Central memory CD8-positive, alpha-beta T cell (primary cell): ENCODE results near the gene RASAL2.

ENCODE experiments used
- ATAC-seq: fragments of 150-1000 bp; cut with Tn5 transposase; replicated peaks from 2 replicates; pipeline ENCODE4 v1.10.0; 2022; ENCODE audit warnings: mild to moderate bottlenecking, moderate FRiP score, moderate number of reproducible peaks; ENCODE audit not compliant: poor library complexity, severe bottlenecking; ENCODE audit errors: extremely low read depth
- DNase-seq, 2 donors: peaks; one replicate each; pipeline ENCODE4 v3.0.0; 2021; ENCODE audit warnings: low spot score in 2 of 2
- H3K27ac Mint-ChIP-seq: one replicate; pipeline ENCODE4 v1.8.0; 2022; ENCODE audit warnings: low read depth, mild to moderate bottlenecking, moderate library complexity, mixed read lengths
- H3K27me3 Mint-ChIP-seq: one replicate; pipeline ENCODE4 v1.8.0; 2022; ENCODE audit warnings: mixed read lengths
- H3K36me3 Mint-ChIP-seq: one replicate; pipeline ENCODE4 v1.8.0; 2022; ENCODE audit warnings: mild to moderate bottlenecking, moderate library complexity, mixed read lengths; ENCODE audit not compliant: insufficient read depth
- H3K4me1 Mint-ChIP-seq: one replicate; pipeline ENCODE4 v1.8.0; 2022; ENCODE audit warnings: mixed read lengths
- H3K4me3 Mint-ChIP-seq: one replicate; pipeline ENCODE4 v1.8.0; 2022; ENCODE audit warnings: mild to moderate bottlenecking, moderate library complexity, mixed read lengths
- H3K9me3 Mint-ChIP-seq: one replicate; pipeline ENCODE4 v1.8.0; 2022; ENCODE audit warnings: mixed read lengths

Gene RASAL2

DNA sequence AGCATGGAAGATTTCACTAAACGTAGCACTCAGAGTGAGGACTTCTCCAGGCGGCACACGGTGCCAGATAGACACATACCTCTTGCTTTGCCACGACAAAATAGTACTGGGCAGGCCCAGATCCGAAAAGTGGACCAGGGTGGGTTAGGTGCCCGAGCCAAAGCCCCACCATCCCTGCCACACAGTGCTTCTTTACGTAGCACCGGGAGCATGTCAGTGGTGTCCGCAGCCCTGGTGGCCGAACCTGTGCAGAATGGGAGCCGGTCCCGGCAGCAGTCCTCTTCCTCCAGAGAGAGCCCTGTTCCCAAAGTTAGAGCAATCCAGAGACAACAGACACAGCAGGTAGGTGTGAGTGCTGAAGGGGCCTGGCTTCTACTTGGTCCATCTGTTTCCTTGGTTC lies 364.3 kb downstream of the RASAL2 start:
- Mint-ChIP-seq H3K4me1 (no peaks in the 10 kb centered on the region), H3K27me3 (peaks cover 8% of the 10 kb centered on the region), H3K27ac (no peak overlapping the region), H3K4me3 (no peak overlapping the region), H3K36me3 (no peaks in the 10 kb centered on the region), H3K9me3 (no peaks in the 10 kb centered on the region)
- no peak for DNase-seq
- no peak for ATAC-seq

- no peaks in the 10 kb centered on the region for H3K9me3 Mint-ChIP-seq
- no peak overlapping the region for H3K27ac Mint-ChIP-seq
- H3K27me3 Mint-ChIP-seq = peaks cover 19% of the 10 kb centered on the region
- no peaks in the 10 kb centered on the region for H3K4me1 Mint-ChIP-seq
- DNase-seq (no peak), ATAC-seq (no peak)
- H3K4me3 Mint-ChIP-seq = no peak overlapping the region
- H3K36me3 Mint-ChIP-seq = no peaks in the 10 kb centered on the region
Measured at GRCh38 chr1:178461104-178461503, 367.2 kb downstream of the RASAL2 start.

DNA sequence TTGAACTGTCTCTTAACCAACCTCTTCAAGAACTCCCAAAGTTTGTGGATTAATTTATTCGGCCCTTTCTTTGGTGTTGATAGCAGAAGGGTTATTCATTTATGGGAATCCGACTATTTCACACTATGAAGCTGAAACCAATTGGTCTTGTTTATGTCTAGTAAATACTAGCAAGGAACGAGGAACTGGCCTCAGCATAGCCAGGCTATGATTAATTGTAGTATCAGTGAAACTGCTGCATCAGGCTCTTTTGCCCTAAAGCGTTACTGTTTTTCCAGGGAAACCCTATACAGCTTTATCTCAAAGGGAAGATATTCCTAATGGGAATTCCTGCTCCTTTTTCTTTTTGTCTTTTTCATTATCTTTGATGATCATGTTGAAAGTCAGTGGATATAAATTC lies 367.8 kb downstream of the RASAL2 start:
- no peaks in the 10 kb centered on the region for H3K36me3 Mint-ChIP-seq
- DNase-seq = no peak
- no peak overlapping the region for H3K4me3 Mint-ChIP-seq
- peaks cover 19% of the 10 kb centered on the region for H3K27me3 Mint-ChIP-seq
- no peaks in the 10 kb centered on the region for H3K9me3 Mint-ChIP-seq
- H3K27ac Mint-ChIP-seq = no peak overlapping the region
- ATAC-seq = no peak
- H3K4me1 Mint-ChIP-seq = no peaks in the 10 kb centered on the region

DNA sequence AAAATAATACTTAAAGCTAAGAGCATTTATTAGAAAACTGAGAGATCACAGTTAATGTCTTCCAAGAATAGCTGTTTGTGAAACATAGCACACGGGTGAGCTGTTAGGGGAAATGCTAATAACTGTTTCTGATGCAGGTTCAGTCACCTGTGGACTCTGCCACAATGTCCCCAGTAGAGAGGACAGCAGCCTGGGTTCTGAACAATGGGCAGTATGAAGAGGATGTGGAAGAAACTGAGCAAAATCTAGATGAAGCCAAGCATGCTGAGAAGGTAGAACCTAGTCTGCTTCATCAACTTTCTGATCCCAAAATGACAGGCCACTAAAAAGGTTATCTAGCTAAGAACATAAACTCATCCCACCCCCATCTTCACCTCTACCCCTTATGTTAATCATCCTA lies 370.2 kb downstream of the RASAL2 start:
- Mint-ChIP-seq H3K9me3 (no peaks in the 10 kb centered on the region), H3K4me3 (no peak overlapping the region), H3K36me3 (no peaks in the 10 kb centered on the region), H3K27me3 (peaks cover 29% of the 10 kb centered on the region), H3K27ac (no peak overlapping the region), H3K4me1 (no peaks in the 10 kb centered on the region)
- DNase-seq (no peak), ATAC-seq (no peak)

- no peaks in the 10 kb centered on the region for H3K9me3 Mint-ChIP-seq
- ATAC-seq (no peak), DNase-seq (no peak)
- H3K27me3 Mint-ChIP-seq = peaks cover 30% of the 10 kb centered on the region
- no peaks in the 10 kb centered on the region for H3K36me3 Mint-ChIP-seq
- H3K4me1 Mint-ChIP-seq = no peaks in the 10 kb centered on the region
- no peak overlapping the region for H3K27ac Mint-ChIP-seq
- H3K4me3 Mint-ChIP-seq = no peak overlapping the region
Measured at GRCh38 chr1:178464566-178464965, 370.7 kb downstream of the RASAL2 start.

- DNase-seq = no peak
- Mint-ChIP-seq H3K4me3 (no peak overlapping the region), H3K36me3 (no peaks in the 10 kb centered on the region), H3K27ac (no peak overlapping the region), H3K4me1 (no peaks in the 10 kb centered on the region), H3K9me3 (no peaks in the 10 kb centered on the region), H3K27me3 (peaks cover 30% of the 10 kb centered on the region)
- ATAC-seq = no peak
Measured at GRCh38 chr1:178465011-178465410, 371.1 kb downstream of the RASAL2 start.

DNA sequence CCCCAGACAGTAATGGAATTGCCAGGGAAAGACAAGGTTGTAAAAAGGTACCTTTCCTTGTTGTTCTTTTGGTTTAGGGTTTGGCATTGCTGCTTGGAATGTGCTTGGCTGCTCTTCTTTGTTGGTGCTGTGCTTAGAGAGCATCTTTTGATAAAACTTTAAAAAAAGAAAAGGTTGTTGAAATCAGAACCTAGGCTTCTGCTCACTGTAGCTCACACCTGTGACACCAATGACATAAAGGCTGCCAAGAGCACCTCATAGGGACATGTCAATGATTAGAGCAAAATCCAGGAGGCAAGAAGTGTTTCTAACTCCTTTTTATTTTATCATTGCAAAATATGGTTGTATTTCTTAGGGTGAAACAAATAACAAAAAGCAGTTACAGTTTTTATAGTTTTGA lies 373.9 kb downstream of the RASAL2 start:
- Mint-ChIP-seq H3K27ac (no peak overlapping the region), H3K36me3 (no peaks in the 10 kb centered on the region), H3K4me1 (no peaks in the 10 kb centered on the region), H3K4me3 (no peak overlapping the region), H3K27me3 (peaks cover 39% of the 10 kb centered on the region), H3K9me3 (no peaks in the 10 kb centered on the region)
- ATAC-seq (no peak), DNase-seq (no peak)

DNA sequence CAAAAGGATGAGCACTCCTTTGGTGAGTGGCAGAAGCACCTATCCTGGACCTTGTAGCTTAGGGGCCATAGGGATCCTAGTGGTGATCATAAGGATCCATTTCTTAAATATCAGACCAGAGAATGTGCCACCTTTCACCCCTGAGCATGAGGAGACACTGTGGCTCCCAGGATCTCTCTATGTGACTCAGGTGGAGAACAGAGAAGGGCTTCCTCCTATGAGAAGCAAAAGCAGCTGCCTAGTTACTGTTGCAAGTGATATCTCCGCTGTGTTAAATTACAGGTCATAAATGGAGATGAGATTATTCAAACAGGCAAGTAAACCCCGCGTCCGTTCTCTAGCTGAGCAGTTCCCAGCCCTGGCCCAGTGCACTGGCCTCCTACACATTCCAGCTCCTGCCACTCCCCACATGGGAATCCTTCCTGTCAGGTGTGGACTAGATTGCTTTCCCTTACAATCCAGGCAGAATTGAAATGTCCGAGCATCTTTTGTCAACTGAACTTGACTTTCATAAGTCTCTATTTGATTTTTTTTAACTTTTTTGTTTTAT lies 376.6 kb downstream of the RASAL2 start:
- ATAC-seq (no peak), DNase-seq (no peak)
- no peaks in the 10 kb centered on the region for H3K9me3 Mint-ChIP-seq
- no peaks in the 10 kb centered on the region for H3K4me1 Mint-ChIP-seq
- H3K4me3 Mint-ChIP-seq = no peak overlapping the region
- H3K27ac Mint-ChIP-seq = no peak overlapping the region
- H3K36me3 Mint-ChIP-seq = no peaks in the 10 kb centered on the region
- peaks cover 53% of the 10 kb centered on the region for H3K27me3 Mint-ChIP-seq

GRCh38 chr1:178472531-178472930 lies 378.6 kb downstream of the RASAL2 start:
- DNase-seq (no peak), ATAC-seq (no peak)
- H3K9me3 Mint-ChIP-seq = no peaks in the 10 kb centered on the region
- no peaks in the 10 kb centered on the region for H3K4me1 Mint-ChIP-seq
- H3K27ac Mint-ChIP-seq = no peak overlapping the region
- no peak overlapping the region for H3K4me3 Mint-ChIP-seq
- no peaks in the 10 kb centered on the region for H3K36me3 Mint-ChIP-seq
- peaks cover 55% of the 10 kb centered on the region for H3K27me3 Mint-ChIP-seq

- peaks cover 43% of the 10 kb centered on the region for H3K27me3 Mint-ChIP-seq
- DNase-seq (no peak), ATAC-seq (no peak)
- H3K27ac Mint-ChIP-seq = no peak overlapping the region
- no peaks in the 10 kb centered on the region for H3K4me1 Mint-ChIP-seq
- no peak overlapping the region for H3K4me3 Mint-ChIP-seq
- H3K9me3 Mint-ChIP-seq = no peaks in the 10 kb centered on the region
- no peaks in the 10 kb centered on the region for H3K36me3 Mint-ChIP-seq
Measured at GRCh38 chr1:178477373-178477772, 383.5 kb downstream of the RASAL2 start.

DNA sequence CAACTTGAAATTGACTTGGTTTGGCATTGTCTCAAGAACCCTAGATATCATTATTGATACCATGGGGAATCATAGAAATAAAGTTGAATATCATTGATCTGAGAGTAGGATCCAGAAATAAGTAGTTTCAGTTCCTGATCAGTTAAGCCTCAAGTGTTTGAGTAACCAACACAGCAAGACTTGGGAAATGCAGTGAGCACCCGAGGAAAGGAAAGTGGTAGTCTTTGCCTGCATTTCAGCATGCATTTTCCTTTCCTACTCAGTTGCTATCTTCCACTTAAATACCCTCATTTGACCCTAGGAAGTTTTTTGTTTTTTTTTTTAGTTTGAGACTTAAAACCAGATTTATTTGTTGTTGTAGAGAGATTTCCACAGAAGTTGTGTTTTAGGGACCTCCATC lies 383.9 kb downstream of the RASAL2 start:
- H3K27me3 Mint-ChIP-seq = peaks cover 39% of the 10 kb centered on the region
- DNase-seq = no peak
- H3K4me3 Mint-ChIP-seq = no peak overlapping the region
- H3K36me3 Mint-ChIP-seq = no peaks in the 10 kb centered on the region
- no peaks in the 10 kb centered on the region for H3K9me3 Mint-ChIP-seq
- H3K27ac Mint-ChIP-seq = no peak overlapping the region
- ATAC-seq = no peak
- H3K4me1 Mint-ChIP-seq = no peaks in the 10 kb centered on the region

DNA sequence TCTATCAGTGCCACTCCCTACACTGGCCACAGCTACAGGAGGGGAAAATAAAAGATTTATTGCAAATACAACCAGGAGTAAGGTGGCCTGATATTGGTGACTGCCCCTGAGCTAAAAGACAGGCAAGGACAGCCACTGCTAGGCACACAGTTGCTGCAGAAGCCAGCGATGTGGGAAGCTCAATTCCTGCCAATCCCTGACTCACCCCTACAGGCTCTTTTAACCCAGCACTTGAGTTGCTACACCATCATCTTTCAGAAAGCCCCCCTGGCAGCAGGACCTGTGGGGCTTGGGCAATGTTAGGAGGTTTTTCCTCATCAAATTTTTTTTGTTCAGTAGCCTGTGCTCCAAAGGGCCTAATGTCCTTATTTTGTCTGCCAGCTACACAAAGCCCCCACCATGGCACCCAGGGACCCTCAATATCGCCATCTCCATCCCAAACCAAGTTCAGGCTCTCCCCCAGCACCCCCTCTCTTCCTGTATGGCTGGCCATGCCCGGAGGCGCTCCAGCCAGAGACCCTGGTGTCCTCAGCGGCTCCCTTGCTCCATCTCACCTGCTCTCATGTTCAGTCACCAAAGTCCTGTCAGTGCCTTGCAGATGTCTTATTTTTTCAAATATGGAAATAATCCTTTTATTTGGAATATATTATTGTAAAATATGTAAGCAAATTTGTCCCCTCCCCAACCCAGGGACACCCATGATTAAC lies 389.5 kb downstream of the RASAL2 start:
- DNase-seq (no peak), ATAC-seq (no peak)
- Mint-ChIP-seq H3K4me1 (no peaks in the 10 kb centered on the region), H3K27ac (no peak overlapping the region), H3K4me3 (no peak overlapping the region), H3K36me3 (no peaks in the 10 kb centered on the region), H3K9me3 (no peaks in the 10 kb centered on the region), H3K27me3 (peaks cover 14% of the 10 kb centered on the region)

DNA sequence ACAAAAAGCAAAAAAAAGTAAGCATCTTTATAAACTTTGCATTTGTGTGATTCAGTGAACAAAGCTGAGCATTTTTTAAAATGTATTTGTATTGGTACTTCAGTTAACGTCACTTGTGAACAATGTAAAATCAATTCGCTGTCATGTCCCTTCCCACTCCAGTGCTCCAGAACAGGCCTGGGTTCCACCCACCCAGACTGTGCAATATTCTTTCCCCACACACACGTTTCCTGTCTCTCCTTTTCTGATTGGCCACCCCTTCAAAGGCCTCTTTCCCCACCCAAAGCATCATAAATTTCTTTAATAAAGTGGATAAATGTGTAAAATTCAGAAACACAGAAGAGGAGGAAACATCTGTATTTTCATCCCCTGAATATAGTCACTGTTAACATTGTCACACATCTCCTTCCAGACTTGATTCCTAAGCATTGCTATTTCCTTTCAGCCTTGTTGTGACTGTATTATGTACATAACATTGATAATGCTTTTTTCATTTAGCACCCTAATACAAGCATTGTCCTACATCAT lies 390.9 kb downstream of the RASAL2 start:
- DNase-seq = no peak
- no peak for ATAC-seq
- no peaks in the 10 kb centered on the region for H3K4me1 Mint-ChIP-seq
- H3K27ac Mint-ChIP-seq = no peak overlapping the region
- H3K4me3 Mint-ChIP-seq = no peak overlapping the region
- H3K9me3 Mint-ChIP-seq = no peaks in the 10 kb centered on the region
- H3K27me3 Mint-ChIP-seq = peaks cover 25% of the 10 kb centered on the region
- H3K36me3 Mint-ChIP-seq = no peaks in the 10 kb centered on the region
